AG09319 (cell line): ENCODE data around the gene IFT25.
"Not testable (repeated sequence)": the region's sequence is repeated elsewhere in the genome, so short reads cannot be mapped to it uniquely, and the experiment has no call there.

Source experiments
- DNase-seq: peaks from one replicate; pipeline ENCODE4 v3.0.0-alpha.2; 2010; ENCODE audit warnings: low read depth; ENCODE audit errors: extremely low read depth
- CTCF ChIP-seq: IDR thresholded peaks from 2 replicates; pipeline ENCODE4 v1.5.1; 2011; ENCODE audit warnings: low read depth, mild to moderate bottlenecking, inconsistent platforms, low read length, moderate library complexity

Gene IFT25

GRCh38 chr1:53888681-53889080 is 56.8 kb downstream of the IFT25 start:
- no peak for DNase-seq
- no peak for TF ChIP-seq CTCF

GRCh38 chr1:53883600-53883999 is 61.9 kb downstream of the IFT25 start:
- DNase-seq: not testable (repeated sequence)

- DNase-seq: not testable (repeated sequence)
Observed at GRCh38 chr1:53881853-53882252, 63.6 kb downstream of the IFT25 start.

GRCh38 chr1:53878492-53879105 is 66.9 kb downstream of the IFT25 start:
- peak; percentile 54 for TF ChIP-seq CTCF
- peak; percentile 38 for DNase-seq

GRCh38 chr1:53875150-53875549 is 70.3 kb downstream of the IFT25 start:
- not testable (repeated sequence) for DNase-seq

- no peak for DNase-seq
- TF ChIP-seq CTCF: no peak
Observed at GRCh38 chr1:53871773-53872484, 73.6 kb downstream of the IFT25 start.
